Body of pancreas (tissue), 4 donors: ENCODE results near the gene WDR83.
"Not testable (repeated sequence)": the region's sequence is repeated elsewhere in the genome, so short reads cannot be mapped to it uniquely, and the experiment has no call there.

Experiments used
- POLR2A ChIP-seq, 3 donors: fragments of 450-650 bp; IDR thresholded peaks; one replicate each; pipeline ENCODE4 v1.6.1; 2016; ENCODE audit warnings: antibody characterized with exemption in 3 of 3, mild to moderate bottlenecking in 2 of 3
- TF ChIP-seq, protein P1 (sequence below), 7 experiments: fragments of 450-650 bp in 4 of 7; fragments of 200-600 bp in 3 of 7; sonication (generic) in 3 of 7; IDR thresholded peaks; one replicate each; pipeline ENCODE4 v1.5.1; 2016 to 2019; ENCODE audit warnings: antibody characterized with exemption in 7 of 7

DNA sequence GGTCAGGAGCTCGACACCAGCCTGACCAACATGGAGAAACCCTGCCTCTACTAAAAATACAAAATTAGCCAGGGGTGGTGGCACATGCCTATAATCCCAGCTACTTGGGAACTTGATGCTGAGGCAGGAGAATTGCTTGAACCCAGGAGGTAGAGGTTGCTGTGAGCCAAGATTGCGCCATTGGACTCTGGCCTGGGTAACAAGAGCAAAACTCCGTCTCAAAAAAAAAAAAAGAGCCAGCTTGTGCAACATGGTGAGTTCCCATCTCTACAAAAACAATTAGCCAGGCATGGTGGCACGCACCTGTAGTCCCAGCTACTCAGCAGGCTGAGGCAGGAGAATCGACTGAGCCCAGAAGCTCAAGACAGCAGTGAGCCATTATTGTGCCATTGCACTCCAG, 11.4 kb downstream of the WDR83 start:
- TF ChIP-seq, protein P1, sequence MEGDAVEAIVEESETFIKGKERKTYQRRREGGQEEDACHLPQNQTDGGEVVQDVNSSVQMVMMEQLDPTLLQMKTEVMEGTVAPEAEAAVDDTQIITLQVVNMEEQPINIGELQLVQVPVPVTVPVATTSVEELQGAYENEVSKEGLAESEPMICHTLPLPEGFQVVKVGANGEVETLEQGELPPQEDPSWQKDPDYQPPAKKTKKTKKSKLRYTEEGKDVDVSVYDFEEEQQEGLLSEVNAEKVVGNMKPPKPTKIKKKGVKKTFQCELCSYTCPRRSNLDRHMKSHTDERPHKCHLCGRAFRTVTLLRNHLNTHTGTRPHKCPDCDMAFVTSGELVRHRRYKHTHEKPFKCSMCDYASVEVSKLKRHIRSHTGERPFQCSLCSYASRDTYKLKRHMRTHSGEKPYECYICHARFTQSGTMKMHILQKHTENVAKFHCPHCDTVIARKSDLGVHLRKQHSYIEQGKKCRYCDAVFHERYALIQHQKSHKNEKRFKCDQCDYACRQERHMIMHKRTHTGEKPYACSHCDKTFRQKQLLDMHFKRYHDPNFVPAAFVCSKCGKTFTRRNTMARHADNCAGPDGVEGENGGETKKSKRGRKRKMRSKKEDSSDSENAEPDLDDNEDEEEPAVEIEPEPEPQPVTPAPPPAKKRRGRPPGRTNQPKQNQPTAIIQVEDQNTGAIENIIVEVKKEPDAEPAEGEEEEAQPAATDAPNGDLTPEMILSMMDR (IDR thresholded peaks at IDR 0.05), result not testable (repeated sequence)
- TF ChIP-seq POLR2A (IDR thresholded peaks at IDR 0.05), result not testable (repeated sequence)
